SK-MEL-5 (cell line): Measurements from ENCODE around the gene EXTL1. TPM values are rescaled to one million over a fixed set of nuclear protein-coding genes. Genes with fewer than 3 reads are reported as not detected.

Experiments
- DNase-seq: peaks from one replicate; pipeline ENCODE4 v3.0.0-alpha.2; 2016; ENCODE audit warnings: low read depth, low spot score
- in situ Hi-C: cut with HindIII; loops from 2 replicates; pipeline ENCODE4 v1.10.0; 2016; ENCODE audit warnings: low sequenced_read_pairs, high pct_unique_total_duplicates, low pct_unique_long_range_greater_than_20kb
- small RNA-seq, 2 experiments: library from RNA; depleted of rRNA; stranded (forward); fragments of <200 nt; gene quantifications; one replicate each; pipeline ENCODE3, GENCODE V24; 2014
- total RNA-seq: library from RNA; depleted of rRNA; stranded (reverse); fragments of >200 nt; shearing (Covaris generic); gene quantifications from 2 replicates; pipeline ENCODE4 v1.2.3, GENCODE V29; 2014; rRNA removed

The EXTL1 gene
- total RNA-seq, 1 experiment from 2014 or later = 7.0 TPM

DNA sequence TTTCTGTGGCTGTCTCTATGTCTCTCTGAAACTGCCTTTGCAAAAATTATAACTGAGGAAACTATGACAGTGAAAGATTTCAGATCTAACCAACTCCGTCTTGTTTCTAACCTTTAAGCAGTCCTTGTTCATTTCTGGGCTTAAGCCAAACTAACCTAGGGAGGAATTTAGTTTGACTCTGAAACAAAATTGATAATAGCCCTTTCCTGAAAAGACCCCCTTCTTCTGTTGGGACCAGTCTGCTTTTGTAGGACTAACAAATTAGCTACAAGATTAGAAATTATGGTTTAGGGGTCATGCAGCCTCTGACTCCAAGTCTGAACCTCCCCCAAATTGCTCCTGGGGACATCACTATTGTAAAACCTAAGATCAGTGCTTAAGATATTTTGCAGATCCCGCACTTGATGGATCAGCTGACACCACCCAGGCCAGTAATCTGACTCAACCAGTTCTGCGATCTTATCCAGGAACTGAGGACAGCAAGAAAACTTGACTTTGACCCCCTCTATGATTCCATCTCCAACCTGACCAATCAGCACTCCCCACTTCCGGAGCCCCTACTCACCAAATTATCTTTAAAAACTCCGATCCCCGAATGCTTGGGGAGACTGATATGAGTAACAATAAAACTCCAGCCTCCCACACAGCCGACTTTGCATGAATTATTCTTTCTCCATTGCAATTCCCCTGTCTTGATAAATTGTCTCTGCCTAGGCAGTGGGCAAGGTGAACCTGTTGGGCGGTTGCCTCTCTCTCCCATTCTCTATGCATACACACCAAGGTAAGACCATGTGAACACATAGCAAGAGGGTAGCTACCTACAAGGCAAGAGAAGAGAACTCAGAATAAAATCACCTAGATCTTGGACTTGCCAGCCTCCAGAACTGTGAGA lies 57.0 kb downstream of the EXTL1 start:
- DNase-seq = no peak
- in situ Hi-C loops = no loop called here

DNA sequence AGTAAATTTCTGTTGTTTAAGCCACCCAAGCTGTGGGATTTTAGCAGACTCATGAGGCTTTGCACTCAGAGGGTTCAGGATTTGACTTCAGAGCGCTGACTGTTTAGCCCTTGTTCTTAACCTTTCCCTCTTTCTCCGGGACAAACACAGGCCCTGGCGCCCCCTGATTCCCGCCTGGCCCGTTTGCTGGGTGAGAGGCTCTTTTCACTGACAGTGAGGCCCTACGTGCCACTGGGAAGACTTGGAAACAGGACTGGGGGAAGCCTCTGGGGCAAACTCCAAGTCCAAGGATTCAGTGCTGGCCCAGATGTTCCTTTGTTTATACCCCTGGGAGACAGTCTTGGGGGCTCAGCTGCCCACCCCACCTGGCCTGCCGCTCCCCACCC lies 57.6 kb downstream of the EXTL1 start:
- in situ Hi-C loops = no loop called here

DNA sequence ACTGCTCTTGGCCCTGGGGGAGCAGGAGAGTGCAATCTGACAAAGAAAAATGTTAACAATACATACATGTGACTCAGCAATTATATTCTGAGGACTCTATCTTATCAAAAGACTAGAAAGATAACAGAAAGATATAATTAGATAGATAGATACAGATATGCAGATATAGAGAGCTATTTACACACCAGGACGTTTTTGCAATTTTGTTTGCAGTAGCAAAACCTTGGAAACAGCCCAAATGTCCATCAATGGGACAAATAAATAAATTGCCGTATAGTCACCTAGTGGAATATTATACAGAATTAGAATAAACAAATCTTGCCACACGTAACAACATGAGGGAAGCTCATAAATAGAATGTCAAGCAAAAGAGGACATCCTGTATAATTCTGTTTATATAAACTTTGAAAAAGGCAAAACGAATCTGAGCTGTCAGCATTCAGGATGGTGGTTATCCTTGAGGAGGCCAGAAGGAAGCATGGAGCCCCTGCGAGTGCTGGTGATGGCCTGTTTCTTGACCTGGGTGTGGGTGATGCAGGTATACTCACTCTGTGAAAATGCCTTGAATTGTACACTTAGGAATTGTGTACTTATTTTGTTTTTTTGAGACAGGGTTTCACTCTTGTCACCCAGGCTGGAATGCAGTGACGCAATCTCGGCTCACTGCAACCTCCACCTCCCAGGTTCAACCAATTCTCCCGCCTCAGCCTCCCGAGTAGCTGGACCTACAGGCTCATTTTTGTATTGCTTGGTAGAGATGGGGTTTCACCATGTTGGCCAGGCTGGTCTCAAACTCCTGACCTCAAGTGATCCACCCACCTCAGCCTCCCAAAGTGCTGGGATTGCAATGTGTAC lies 58.6 kb downstream of the EXTL1 start:
- in situ Hi-C loops = no loop called here
- no peak for DNase-seq

More for the DNA sequence above, 57.6 kb downstream of the EXTL1 start:
- no peak for DNase-seq

DNA sequence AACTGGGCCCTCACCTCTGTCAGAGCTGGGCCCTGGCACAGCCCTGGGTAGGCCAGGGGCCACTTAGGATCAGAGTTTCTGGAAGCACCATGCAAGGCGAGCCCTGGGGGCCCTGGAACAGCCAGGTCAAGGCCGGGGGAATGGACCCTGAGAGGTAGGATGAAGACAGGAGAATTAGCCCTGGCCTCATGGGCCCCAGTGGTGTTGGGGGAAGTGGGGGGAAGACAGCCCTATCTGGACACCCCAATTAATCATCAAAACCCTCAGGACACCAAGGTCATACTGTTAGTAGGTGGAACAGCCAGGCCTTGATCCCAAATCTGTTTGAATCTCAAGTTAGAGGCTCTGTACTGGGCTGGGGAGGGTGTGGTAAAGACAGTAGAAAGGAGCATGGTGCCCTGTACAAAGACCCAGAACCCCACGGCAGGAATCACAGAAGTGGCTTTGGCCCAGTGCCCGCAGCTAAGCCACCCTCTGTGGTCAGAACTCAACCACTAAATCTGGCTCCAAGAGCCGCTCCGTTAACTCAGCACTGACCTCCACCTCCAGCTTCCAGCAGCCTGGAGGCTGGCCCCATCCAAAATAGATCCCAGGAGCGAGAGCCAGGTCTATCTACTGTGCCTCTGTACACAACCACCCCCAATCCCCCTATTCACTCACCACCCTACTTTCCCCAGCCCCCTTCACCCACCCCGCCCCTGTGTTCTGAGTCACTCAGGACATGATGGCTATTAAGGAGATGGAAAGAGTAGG lies 59.9 kb downstream of the EXTL1 start:
- no peak for DNase-seq
- in situ Hi-C loops = no loop called here

DNA sequence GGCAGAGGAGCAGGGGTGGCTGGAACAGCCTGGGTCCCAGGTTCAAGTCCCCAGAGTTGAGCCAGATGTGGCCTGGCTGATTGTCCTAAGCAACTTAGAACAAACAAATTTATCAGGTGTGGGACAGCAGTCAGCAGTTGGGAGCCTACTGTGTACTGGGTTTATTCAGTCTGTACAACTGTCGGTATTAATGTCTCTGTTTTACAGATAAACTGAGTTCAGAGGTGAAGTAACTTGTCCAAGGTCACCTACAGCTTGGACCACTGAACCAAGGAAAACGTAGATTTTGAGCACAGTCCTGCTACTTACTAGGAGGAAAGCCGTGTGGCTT lies 60.4 kb downstream of the EXTL1 start:
- no peak for DNase-seq
- in situ Hi-C loops = no loop called here

DNA sequence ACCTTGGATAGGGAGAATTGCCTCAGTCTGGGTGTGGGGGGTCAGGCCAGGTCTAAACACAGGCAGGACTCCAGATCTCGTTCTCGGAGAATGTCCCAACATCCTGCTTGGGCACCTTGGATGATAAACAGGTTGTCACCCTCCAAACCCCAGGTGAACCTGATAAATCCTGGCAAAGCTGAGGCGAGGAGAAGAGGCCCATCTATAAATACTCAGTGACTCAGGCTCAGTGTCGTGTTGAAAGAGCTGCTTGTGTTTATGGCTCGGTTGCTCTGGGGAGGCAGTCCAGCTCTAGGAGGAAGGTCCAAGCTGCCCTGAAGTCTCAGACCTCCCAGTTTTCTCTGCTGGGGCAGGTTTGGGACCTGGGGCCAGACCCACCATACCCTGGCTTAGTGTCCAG lies 61.6 kb downstream of the EXTL1 start:
- in situ Hi-C loops = no loop called here
- DNase-seq = no peak

DNA sequence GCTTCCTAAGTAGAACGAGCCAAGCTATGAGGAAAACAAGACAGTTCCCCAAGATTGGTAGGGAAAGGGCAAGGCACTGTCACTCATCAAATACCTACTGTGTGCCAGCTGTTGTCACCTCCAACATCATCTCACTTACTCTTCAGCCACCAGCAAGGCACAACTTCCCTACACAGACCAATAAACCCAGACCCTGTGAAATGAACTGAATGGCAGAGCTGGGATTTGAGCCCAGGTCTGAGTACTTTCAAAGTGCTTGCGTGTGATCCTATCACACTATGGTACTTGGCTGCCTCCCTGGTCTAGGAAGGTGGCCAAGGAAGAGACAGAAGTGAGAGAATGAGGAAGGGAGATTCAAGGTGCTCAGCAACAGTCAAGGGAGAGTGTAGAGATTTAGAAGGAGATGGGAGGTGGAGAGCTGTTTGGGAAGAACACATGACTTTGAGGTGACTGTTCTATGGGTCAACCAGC lies 62.6 kb downstream of the EXTL1 start:
- no peak for DNase-seq
- in situ Hi-C loops = no loop called here

DNA sequence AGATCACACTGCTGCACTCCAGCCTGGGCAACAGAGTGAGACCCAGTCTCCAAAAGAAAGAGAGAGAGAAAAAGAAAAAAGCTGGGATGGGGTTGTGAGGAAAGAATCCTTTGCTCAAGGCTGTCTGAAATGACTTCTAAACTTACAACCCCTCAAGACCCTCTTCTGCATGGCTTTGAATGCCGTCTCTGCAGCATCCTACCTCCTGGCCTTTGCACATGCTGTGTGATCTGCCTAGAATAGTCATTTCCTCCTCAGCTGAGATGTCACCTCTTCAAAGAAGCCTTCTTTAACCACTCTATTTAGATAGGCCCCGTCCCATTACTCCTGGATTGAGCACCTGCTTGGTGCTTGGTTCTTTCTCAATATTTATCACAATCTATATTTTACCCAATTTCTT lies 63.3 kb downstream of the EXTL1 start:
- DNase-seq = no peak
- in situ Hi-C loops = no loop called here

Small RNAs within 50 kb of the gene (small RNA-seq; reads per million reads assigned to genes)
- gene RF00283 = 0 reads per million in 2 experiments
- 0 reads per million in 2 experiments for gene RF00492

Other genes with a start within 250 kb of the EXTL1 start
- gene SELENON, start 221.6 kb upstream of the EXTL1 start, total RNA-seq = 38.3 and 45.1 TPM in 2 replicates
- gene MTFR1L, start 201.8 kb upstream of the EXTL1 start, total RNA-seq = 36.2 and 41.6 TPM in 2 replicates
- 6.6 and 7.0 TPM in 2 replicates for gene AUNIP, start 162.3 kb upstream of the EXTL1 start, total RNA-seq
- 4.2 TPM in 2 replicates for gene PAQR7, start 146.1 kb upstream of the EXTL1 start, total RNA-seq
- 99.5 and 125 TPM in 2 replicates for gene STMN1, start 115.4 kb upstream of the EXTL1 start, total RNA-seq
- gene PAFAH2, start 23.7 kb upstream of the EXTL1 start, total RNA-seq = 10.9 and 11.1 TPM in 2 replicates
- gene SLC30A2, start 24.3 kb downstream of the EXTL1 start, total RNA-seq = not detected in 2 replicates
- 118 and 129 TPM in 2 replicates for gene TRIM63, start 45.9 kb downstream of the EXTL1 start, total RNA-seq
- gene PDIK1L, start 90.0 kb downstream of the EXTL1 start, total RNA-seq = 5.7 and 6.4 TPM in 2 replicates
- gene FAM110D, start 137.3 kb downstream of the EXTL1 start, total RNA-seq = 0.05 TPM in 1 of 2 replicates, not detected in the other
- gene C1orf232, start 147.2 kb downstream of the EXTL1 start, total RNA-seq = not detected in 2 replicates
- gene ZNF593, start 148.1 kb downstream of the EXTL1 start, total RNA-seq = 49.2 and 58.5 TPM in 2 replicates
- not detected in 2 replicates for gene ZNF593OS, start 150.1 kb downstream of the EXTL1 start, total RNA-seq
- 0.08 and 0.27 TPM in 2 replicates for gene CNKSR1, start 155.7 kb downstream of the EXTL1 start, total RNA-seq
- gene CATSPER4, start 168.8 kb downstream of the EXTL1 start, total RNA-seq = not detected in 2 replicates
- 12.3 and 13.5 TPM in 2 replicates for gene CEP85, start 212.4 kb downstream of the EXTL1 start, total RNA-seq